Pulmonary artery endothelial cell (primary cell): ENCODE results near the gene SIX1. TPM values are rescaled to one million over a fixed set of nuclear protein-coding genes. Genes with fewer than 3 reads are reported as not detected.

Source experiments
- DNase-seq: peaks from one replicate; pipeline ENCODE4 v3.0.0-alpha.2; 2011; ENCODE audit warnings: low read depth, low spot score
- total RNA-seq: library from RNA; depleted of rRNA; stranded (reverse); fragments of >200 nt; gene quantifications from 2 replicates; pipeline ENCODE4 v1.2.3, GENCODE V29; 2014

The SIX1 gene
- total RNA-seq, 1 donor from 2014 or later: 0.73 TPM

GRCh38 chr14:60655898-60656685 is 6.8 kb upstream of the SIX1 start:
- no peak for DNase-seq

GRCh38 chr14:60655119-60655897 is 6.0 kb upstream of the SIX1 start:
- DNase-seq: no peak

- no peak for DNase-seq
Measured at GRCh38 chr14:60654334-60654821, 5.1 kb upstream of the SIX1 start.

- no peak for DNase-seq
Measured at GRCh38 chr14:60653701-60654161, 4.5 kb upstream of the SIX1 start.

- no peak for DNase-seq
Measured at GRCh38 chr14:60652674-60653651, 3.7 kb upstream of the SIX1 start.

GRCh38 chr14:60651796-60652673 is 2.8 kb upstream of the SIX1 start:
- no peak for DNase-seq

- DNase-seq: no peak
Measured at GRCh38 chr14:60651086-60651795, 2.0 kb upstream of the SIX1 start.

GRCh38 chr14:60650373-60650961 is 1.2 kb upstream of the SIX1 start:
- no peak for DNase-seq

GRCh38 chr14:60649875-60650372 is 647 bp upstream of the SIX1 start:
- DNase-seq: no peak

GRCh38 chr14:60648249-60648933 is 886 bp downstream of the SIX1 start:
- no peak for DNase-seq

- no peak for DNase-seq
Measured at GRCh38 chr14:60647837-60648248, 1.4 kb downstream of the SIX1 start.

- no peak for DNase-seq
Measured at GRCh38 chr14:60647081-60647836, 2.0 kb downstream of the SIX1 start.

- DNase-seq: no peak
Measured at GRCh38 chr14:60646226-60646818, 3.0 kb downstream of the SIX1 start.

GRCh38 chr14:60645126-60645741 is 4.0 kb downstream of the SIX1 start:
- no peak for DNase-seq

- no peak for DNase-seq
Measured at GRCh38 chr14:60644666-60645065, 4.6 kb downstream of the SIX1 start.

GRCh38 chr14:60643463-60644314 is 5.6 kb downstream of the SIX1 start:
- DNase-seq: no peak
